HG02938 (cell line): Measurements from ENCODE around the gene MYO1E.
"Not testable (repeated sequence)": the region's sequence is repeated elsewhere in the genome, so short reads cannot be mapped to it uniquely, and the experiment has no call there.

Experiments used
- ATAC-seq: cut with Tn5 transposase; IDR thresholded peaks from one replicate; pipeline ENCODE4 v1.9.1; 2021; ENCODE audit warnings: mild to moderate bottlenecking, moderate library complexity; ENCODE audit not compliant: unreplicated experiment

The MYO1E gene

GRCh38 chr15:59353994-59354416 lies 18.7 kb downstream of the MYO1E start:
- no peak for ATAC-seq

GRCh38 chr15:59352683-59353082 lies 20.0 kb downstream of the MYO1E start:
- no peak for ATAC-seq

GRCh38 chr15:59352189-59352588 lies 20.5 kb downstream of the MYO1E start:
- no peak for ATAC-seq

- ATAC-seq: no peak
These were observed 22.3 kb downstream of the MYO1E start for GRCh38 chr15:59350421-59350732.

- no peak for ATAC-seq
These were observed 22.8 kb downstream of the MYO1E start for GRCh38 chr15:59349680-59350420.

- no peak for ATAC-seq
These were observed 24.8 kb downstream of the MYO1E start for GRCh38 chr15:59347915-59348314.

GRCh38 chr15:59346951-59347350 lies 25.7 kb downstream of the MYO1E start:
- ATAC-seq: no peak

GRCh38 chr15:59345326-59345725 lies 27.3 kb downstream of the MYO1E start:
- no peak for ATAC-seq

- ATAC-seq: no peak
These were observed 28.4 kb downstream of the MYO1E start for GRCh38 chr15:59344311-59344710.

GRCh38 chr15:59340325-59340724 lies 32.3 kb downstream of the MYO1E start:
- ATAC-seq: no peak

GRCh38 chr15:59339252-59339672 lies 33.4 kb downstream of the MYO1E start:
- no peak for ATAC-seq

- no peak for ATAC-seq
These were observed 34.3 kb downstream of the MYO1E start for GRCh38 chr15:59338414-59338813.

GRCh38 chr15:59336725-59337124 lies 35.9 kb downstream of the MYO1E start:
- ATAC-seq: not testable (repeated sequence)

GRCh38 chr15:59335207-59335786 lies 37.4 kb downstream of the MYO1E start:
- no peak for ATAC-seq

- ATAC-seq: no peak
These were observed 38.6 kb downstream of the MYO1E start for GRCh38 chr15:59334076-59334415.

GRCh38 chr15:59333401-59334075 lies 39.1 kb downstream of the MYO1E start:
- no peak for ATAC-seq

- ATAC-seq: no peak
These were observed 40.7 kb downstream of the MYO1E start for GRCh38 chr15:59332009-59332408.

GRCh38 chr15:59330649-59331048 lies 42.0 kb downstream of the MYO1E start:
- no peak for ATAC-seq

GRCh38 chr15:59329570-59330350 lies 42.9 kb downstream of the MYO1E start:
- ATAC-seq: no peak

GRCh38 chr15:59329091-59329490 lies 43.6 kb downstream of the MYO1E start:
- ATAC-seq: no peak

- ATAC-seq: peak; percentile 59
These were observed 44.7 kb downstream of the MYO1E start for GRCh38 chr15:59327942-59328341.

- ATAC-seq: no peak
These were observed 45.8 kb downstream of the MYO1E start for GRCh38 chr15:59326856-59327255.
